Uterus (tissue), 2 donors: ENCODE results near the gene ITGA2B.

Experiments used
- CTCF ChIP-seq, 4 experiments: fragments of 200-600 bp in 2 of 4; fragments of 450-650 bp in 2 of 4; sonication (generic) in 2 of 4; IDR thresholded peaks; one replicate each; pipeline ENCODE4 v1.5.1; 2016 to 2019; ENCODE audit warnings: antibody characterized with exemption in 4 of 4, mild to moderate bottlenecking in 2 of 4, moderate library complexity in 1 of 4
- POLR2A ChIP-seq, 2 donors: fragments of 450-650 bp; IDR thresholded peaks; one replicate each; pipeline ENCODE4 v1.6.1; 2016; ENCODE audit warnings: antibody characterized with exemption in 2 of 2, mild to moderate bottlenecking in 1 of 2, moderate library complexity in 1 of 2

DNA sequence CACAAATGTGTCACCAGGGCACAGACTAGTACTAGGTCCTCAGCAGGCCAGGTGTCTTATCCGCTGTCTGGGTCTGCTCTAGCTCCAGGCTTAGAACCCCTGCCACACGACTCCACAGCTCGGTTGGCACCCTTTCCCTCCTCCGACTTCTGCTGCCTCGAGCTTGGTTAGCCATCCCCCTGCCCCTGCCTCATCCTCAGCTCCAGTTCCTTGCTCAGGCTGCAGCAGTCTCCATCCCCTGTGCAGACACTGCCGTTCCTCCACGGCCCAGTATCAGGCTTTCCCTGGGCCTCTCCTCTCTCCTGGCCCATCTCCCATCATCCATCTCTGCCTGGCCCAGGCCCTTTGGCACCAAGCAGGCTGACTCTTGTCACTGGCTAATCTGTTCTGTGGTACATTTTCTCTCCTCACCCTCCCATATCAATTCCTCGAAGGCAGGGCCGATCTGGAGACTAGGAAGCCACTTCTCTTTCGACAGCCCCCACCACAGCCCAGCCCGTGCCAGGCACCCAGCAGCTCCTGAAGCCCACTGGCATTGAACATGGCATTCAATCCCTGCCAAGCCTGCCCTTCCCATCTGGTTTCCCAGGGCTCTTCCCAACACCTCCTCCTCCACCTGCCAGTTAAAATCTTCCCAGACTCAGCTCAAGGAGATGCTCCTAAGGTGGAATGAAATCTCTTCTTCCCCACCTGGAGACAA is 45.8 kb downstream of the ITGA2B start:
- TF ChIP-seq CTCF (IDR thresholded peaks at IDR 0.05), result no peak
- TF ChIP-seq POLR2A (IDR thresholded peaks at IDR 0.05), result no peak
